ENCODE results near the gene PURB.
A peak's percentile ranks its signal among the peaks of the same experiment; 100 is the strongest.
"Not testable (repeated sequence)": the region's sequence is repeated elsewhere in the genome, so short reads cannot be mapped to it uniquely, and the experiment has no call there.

Gene PURB

DNA sequence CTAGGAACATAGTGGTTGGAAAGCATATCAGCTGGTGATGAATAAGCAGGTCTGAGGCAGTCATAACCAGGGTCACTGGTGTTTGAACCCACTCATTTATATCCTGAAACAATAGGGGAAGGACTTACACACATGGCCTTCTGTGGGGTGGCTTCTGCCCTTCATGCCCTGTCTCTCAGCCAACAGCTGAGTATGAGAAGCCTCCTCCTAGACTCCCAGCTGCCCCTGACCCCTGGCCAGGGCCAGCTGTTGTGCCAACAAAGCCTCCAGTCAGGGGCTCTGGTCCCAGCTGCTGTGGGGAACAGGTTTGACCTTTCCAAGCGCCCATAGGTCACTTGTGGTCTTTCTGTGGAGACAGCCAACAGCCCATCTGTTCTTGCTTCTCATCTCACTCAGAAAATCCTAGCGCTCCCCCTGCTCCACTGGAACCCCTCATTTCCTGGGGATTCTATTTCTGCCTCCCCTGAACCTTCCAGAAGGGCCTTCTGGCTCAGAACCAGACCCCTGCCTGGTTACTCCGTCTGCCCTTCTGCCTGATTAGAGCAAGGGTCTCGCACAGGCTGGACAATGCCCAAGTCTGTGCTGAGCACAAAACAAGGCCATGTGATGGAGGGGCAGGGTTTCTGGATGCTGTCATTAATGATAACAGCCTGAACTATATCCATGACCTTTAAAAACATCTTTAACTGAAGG, 9.7 kb upstream of the PURB start:
- peak in 39 of 42 donors; percentile 32 to 87 (median 62) for DNase-seq
- intact Hi-C loops (cut with DNase I), result no loop called here

DNA sequence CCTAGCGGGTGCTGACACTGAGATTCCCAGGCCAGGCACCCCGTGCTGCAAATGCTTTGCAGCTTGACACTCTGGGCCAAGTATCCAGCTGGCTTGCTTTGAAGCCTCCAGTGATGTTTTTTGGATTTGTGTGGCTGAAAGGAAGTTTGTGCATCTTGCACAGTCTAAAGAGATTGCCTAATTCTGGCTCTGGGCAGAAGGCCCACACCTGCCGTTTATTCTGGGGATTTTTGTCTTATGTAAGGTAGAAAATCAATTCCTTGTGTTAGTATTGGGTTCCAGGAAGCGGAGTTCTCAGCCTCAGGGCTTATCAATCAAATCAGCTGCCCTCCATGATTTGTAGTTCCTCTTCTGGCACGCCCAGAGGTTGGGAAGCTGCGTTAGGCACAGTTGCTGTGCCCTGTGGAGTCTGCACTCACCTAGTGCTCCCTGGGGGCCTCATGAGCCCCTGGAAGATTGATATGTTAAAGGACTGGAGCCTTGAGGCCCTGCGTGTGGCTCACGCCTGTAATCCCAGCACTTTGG, 8.4 kb upstream of the PURB start:
- intact Hi-C loops (cut with DNase I), result no loop called here
- DNase-seq, result no peak

DNA sequence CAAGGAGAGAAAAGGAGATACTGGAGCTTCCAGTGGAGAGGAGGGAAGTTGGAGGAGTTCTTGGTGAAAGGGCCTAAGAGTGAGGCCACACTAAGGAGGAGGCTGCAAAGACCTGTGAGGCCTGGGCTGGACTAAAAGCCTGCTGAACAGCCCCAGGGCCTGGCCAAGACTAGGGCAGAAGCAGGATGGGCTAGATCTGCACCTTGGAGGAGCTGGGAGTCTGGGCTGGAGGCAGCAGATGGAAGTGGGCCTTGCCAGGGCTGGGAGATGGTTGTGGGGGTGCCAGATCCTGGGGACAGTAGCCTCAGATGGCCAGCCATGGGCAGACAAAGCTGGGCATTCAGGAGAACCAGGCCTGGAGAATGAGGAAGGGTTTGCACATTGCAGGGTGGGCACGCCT, 6.5 kb upstream of the PURB start:
- peak in 9 of 42 donors; percentile 13 to 57 (median 33) for DNase-seq
- intact Hi-C loops (cut with DNase I), result no loop called here

DNA sequence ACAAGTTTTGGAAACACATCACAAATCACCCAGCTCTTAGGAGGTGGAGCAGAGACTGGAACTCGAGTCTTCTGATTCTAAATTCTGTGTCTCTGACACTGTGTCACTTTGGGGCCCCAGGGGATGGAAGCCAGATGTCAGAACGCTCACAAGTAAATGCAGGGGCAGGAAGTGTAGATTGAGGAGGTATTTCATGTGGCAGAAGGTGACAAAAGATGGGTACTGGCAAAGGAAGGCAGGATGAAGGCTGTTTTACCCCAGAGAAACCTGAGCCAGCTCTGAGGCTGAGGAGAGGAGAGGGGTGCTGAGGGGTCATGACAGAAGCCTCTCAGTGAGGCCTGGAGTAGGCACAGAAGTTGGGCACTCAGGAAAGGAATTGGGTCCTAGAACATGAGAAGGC, 6.0 kb upstream of the PURB start:
- no peak for DNase-seq
- intact Hi-C loops (cut with DNase I), result no loop called here

DNA sequence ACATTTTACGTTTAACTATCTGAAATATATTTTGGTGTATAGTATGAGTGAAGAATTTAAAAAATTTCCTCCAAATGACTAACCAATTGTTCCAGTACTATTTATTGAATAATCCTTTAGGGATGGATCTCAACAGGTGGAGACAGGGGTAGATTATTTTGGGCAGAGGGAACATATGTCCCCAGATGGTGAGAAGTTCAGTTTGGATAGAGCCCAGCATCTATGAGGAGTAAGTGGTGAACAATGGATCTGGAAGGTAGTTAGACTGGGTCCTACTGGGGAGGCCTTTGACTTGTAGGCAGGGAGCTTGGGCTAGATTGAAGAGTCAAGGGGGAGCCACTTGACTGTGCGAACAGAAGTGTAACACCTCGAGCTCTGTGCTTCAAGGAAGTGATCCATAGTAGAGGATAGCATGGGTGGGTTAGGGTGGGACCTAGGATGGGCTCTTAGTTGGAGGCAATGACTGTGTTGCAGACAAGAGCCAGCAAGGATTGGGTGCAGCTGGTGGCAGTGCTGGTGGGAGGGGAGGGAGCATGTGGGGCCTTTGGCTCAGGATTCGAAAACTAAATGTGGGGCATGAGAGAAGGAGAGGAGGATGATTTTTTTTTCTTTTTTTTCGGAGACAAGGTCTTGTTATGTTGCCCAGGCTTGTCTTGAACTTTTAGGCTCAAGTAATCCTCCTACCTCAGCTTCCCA, 3.9 kb upstream of the PURB start:
- intact Hi-C loops (cut with DNase I), result loop anchor here (10.0 kb wide), 1 partner anchor 96 kb away; no protein-coding TSS in a partner anchor
- DNase-seq, result no peak

DNA sequence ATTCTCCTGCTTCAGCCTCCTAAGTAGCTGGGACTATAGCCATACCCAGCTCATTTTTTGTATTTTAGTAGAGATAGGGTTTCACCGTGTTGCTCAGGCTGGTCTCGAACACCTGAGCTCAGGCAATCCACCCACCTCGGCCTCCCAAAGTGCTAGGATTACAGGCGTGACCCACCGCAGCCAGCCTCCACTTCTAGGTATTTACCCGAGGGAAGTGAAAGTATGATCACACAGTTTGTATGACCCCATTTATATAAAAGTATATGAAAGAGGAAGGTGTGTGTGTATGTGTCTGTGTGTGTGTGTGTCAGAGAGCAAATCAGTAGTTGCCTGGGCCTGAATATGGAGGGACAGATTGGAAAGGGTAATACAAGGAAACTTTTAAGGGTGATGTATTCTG, 2.0 kb upstream of the PURB start:
- DNase-seq, result no peak
- intact Hi-C loops (cut with DNase I), result loop anchor here (10.0 kb wide), 1 partner anchor 98 kb away; no protein-coding TSS in a partner anchor

DNA sequence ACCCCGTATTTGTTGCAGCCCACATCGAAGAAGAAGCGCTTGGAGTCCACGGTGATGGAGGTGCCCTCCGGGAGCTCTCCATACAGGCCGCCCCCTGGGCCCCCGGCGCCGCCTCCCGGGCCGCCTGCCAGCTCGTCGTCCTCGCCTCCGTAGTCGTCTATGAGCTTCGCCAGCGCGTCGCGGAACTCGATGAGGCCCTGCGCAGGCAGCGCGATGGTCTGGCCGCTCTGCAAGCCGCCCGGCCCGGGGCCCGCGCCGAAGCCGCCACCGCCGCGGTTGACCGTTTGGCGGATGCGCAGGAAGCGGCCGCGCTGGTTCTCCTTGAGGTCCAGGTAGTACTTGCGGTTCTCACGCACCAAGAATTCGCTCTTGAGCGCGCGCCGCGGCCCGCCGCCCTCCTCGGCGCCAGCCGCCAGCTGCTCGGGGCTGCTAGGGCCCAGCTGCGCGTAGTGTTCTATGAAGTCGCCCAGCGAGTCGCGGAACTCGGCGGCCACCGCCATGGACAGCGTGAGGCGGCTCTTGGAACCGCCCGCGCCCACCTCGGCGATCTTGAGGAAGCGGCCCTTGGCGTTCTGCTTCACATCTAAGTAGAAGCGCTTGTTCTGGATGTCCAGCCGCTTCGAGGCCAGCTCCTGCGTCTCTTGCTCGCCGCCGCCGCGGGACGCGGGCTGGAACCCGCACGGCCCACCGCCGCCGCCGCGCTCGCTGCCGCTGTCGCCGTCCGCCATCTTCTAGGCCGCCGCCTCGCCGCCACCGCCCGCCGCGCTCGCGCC, 523 bp downstream of the PURB start:
- peak in 41 of 42 donors; percentile 21 to 73 (median 48) for DNase-seq
- intact Hi-C loops (cut with DNase I), result loop anchor here (5.0 to 10.0 kb wide), 2 partner anchors 38 to 100 kb away; partner anchors contain the start of gene H2AZ2

DNA sequence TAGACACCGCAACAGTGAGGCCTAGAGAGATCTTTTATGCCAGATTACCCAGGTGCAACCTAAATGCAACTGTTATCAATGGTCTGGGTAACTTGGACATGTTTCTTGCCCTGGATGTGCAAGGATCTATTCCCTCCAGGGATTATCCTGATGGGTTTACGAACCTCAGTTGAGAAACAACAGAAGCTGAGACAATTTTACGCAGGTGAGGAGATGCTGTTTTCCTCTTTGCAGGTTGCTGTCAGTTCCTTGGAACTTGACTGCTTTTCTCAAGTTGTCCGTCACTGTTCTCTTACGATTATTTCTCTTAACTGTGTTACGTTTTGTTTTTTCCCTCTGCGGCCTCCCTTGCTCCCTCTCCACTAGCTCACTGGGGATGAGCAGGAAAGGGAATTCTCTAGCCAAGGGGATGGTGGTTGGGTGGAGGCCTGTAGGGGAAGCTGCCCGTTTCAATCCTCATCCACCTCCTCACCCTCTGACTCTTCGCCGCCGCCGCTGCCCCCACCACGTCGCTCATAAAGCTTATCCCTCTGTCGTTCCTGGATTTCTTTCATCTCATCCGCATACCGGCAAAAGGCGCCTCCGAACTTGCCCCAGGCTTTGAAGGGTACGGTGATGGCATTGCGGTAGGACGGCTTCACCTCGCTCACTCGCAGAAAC, 1.2 kb downstream of the PURB start:
- intact Hi-C loops (cut with DNase I), result loop anchor here (5.0 to 10.0 kb wide), 2 partner anchors 37 to 101 kb away; partner anchors contain the start of gene H2AZ2
- DNase-seq, result peak in 6 of 42 donors; percentile 3 to 44 (median 13)

DNA sequence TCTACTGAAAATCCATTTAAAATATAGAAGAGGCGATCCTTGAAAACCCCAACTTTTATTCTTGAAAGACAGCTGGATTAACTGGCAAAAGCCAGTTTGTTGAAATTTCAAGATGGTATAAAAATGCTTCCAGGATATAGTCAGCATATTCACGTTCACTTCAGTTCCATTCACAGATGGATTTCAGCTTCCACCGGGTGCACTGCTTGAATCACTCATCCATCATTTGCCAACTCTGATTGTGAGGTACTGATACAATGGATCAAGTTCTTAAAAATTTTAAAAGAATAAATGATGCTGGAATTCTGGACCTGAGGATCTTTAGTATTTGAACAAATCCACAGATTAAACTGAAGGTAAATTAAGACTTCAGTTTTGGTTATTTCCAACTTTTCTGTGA, 2.4 kb downstream of the PURB start:
- intact Hi-C loops (cut with DNase I), result loop anchor here (5.0 to 10.0 kb wide), 2 partner anchors 36 to 102 kb away; partner anchors contain the start of gene H2AZ2

DNA sequence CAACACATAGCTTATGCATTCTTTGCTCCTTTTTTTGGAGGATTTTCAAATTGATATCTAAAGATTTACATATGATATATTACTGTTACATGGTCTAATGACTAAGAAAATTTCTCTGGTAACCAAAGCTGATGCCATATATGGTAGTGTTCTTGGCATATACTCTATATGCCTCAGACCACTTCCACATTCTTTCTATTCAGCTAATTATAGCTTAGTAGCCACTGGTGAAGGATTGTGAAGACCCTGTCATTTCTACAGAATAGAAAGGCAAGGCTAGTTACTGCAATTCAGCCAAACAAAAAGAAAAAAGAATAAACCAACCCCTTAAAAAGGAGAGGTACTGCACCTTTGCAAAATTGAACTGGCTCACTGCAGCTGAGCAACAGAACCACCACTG, 3.7 kb downstream of the PURB start:
- no peak for DNase-seq
- intact Hi-C loops (cut with DNase I), result loop anchor here (5.0 to 10.0 kb wide), 2 partner anchors 34 to 103 kb away; partner anchors contain the start of gene H2AZ2

More for the DNA sequence above, 2.4 kb downstream of the PURB start:
- no peak for DNase-seq

DNA sequence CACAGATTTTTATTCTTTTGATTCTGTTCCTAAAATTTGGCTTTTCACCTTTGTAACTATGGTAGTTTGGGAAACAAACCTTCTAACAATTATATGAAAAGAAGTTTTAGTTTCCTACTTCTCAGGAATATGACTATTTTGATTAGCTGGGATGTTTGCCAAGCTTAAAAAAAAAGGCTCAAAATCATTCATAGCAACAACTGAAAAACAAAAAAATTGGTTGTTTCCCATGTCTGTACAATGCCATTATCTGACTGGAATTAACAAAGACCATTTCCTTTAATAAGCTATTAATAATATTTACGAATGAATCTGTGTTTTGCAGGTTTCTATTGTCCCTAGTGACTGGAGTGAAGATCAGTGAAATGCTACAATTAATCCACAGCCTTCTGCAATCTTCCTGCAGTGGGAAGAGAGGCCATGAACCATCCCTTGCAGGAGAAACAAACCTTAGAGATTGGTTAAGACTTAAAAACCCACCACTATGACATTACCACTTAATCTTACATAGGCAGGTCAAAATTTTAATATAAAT, 4.2 kb downstream of the PURB start:
- no peak for DNase-seq
- intact Hi-C loops (cut with DNase I), result loop anchor here (5.0 to 10.0 kb wide), 2 partner anchors 34 to 104 kb away; partner anchors contain the start of gene H2AZ2

DNA sequence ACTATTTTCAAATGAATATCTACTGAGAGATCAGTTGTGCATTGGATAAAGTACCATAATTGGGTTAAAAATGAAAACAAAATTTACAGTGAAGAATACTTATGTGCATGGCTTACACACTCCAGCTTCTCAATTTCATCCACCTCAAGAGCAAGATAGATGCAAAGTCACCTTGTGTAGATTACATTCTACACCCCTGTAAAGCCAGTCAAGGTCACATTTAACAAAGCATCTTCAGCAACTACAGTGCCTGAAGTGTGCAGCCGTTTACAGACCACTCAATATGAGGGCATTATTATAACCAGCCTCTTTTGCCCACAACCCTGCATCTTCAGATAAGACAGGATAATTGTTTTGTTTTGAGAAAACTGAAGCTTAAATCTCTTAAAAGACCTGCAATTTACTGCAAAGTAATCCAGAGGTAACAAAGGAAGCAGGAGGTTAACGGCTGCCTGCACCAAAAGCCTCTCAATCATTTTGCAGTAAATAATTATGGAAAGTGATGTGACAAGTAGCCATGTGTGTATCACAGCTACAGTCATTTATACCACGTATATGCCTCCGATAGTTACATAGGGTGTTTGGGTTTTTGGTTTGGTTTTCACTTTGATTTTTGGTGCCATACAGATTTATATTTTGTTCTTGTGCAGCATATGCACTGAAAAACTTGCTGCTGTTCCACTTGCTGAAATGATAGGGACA, 4.9 kb downstream of the PURB start:
- intact Hi-C loops (cut with DNase I), result loop anchor here (5.0 to 10.0 kb wide), 2 partner anchors 33 to 104 kb away; partner anchors contain the start of gene H2AZ2
- DNase-seq, result no peak

DNA sequence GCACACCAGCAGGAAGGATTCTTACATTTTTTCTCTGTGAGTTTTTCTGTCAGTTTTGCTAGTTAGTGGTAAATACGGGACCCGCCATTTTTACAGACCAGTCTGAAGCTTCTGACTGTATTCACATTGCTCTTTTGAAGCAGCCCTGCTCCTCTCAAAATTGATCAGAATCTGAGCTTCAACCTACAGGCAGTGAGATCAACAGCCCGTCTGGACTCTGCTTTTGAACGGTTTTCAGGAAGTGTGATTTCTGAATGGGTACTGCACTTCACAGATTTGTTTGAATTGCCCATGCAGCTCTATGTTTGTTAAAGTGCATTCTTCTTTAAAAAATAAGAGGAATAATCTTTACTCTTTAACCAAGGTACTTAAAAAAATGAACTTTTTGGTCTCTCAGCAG, 8.9 kb downstream of the PURB start:
- intact Hi-C loops (cut with DNase I), result no loop called here
- DNase-seq, result no peak

DNA sequence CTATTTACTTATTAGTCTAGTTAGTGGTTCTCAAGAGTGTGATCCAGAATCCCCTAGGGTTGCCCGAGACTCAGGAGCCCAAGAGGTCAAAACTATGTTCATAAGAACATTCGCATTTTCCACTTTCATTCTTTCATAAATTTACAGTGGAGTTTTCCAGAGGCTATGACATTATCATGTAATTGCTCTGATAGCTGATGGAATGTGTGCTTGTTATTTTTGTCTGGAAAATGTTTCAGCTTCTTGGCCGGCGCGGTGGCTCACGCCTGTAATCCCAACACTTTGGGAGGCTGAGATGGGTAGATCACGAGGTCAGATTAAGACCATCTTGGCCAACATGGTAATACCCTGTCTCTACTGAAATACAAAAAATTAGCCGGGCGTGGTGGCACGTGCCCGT, 10.1 kb downstream of the PURB start:
- intact Hi-C loops (cut with DNase I), result no loop called here
- no peak for DNase-seq

DNA sequence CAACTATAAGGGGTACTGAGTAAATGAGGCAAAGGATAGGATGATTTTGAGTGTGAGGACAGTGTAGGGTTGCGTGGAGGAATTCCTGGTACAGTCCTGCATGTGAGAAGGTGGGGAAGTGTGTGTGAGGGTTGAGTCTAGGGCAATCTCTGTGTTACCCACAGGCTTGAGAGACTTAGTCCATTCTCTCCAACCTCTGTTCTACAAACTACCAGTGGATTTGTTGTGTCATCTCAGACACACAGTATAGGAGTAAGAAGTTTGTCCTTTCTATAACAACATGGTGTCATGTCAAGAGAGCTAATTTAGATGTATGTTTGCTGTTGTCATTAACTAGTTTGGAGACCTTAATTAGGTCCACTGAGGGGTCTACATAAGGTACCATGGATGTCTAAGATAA, 12.5 kb downstream of the PURB start:
- intact Hi-C loops (cut with DNase I), result no loop called here
- no peak for DNase-seq

DNA sequence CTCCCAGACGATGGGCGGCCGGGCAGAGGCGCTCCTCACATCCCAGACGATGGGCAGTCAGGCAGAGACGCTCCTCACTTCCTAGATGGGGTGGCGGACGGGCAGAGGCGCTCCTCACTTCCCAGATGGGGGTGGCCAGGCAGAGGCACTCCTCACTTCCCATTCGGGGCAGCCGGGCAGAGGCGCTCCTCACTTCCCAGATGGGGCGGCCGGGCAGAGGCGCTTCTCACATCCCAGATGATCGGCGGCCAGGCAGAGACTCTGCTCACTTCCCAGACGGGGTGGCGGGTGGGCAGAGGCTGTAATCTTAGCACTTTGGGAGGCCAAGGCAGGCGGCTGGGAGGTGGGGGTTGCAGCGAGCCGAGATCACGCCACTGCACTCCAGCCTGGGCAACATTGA, 13.4 kb downstream of the PURB start:
- DNase-seq; intact Hi-C loops (cut with DNase I): not testable (repeated sequence)

DNA sequence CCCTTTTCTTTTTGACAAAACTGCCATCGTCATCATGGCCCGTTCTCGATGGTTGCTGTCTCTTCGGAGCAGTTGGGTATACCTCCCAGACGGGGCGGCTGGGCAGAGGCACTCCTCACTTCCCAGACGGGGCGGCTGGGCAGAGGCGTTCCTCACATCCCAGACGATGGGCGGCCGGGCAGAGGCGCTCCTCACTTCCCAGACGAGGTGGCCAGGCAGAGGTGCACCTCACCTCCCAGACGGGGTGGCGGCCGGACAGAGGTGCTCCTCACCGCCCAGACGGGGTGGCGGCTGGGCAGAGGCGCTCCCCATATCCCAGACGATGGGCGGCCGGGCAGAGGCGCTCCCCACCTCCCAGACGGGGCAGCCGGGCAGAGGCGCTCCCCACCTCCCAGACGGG, 14.6 kb downstream of the PURB start:
- intact Hi-C loops (cut with DNase I); DNase-seq: not testable (repeated sequence)

DNA sequence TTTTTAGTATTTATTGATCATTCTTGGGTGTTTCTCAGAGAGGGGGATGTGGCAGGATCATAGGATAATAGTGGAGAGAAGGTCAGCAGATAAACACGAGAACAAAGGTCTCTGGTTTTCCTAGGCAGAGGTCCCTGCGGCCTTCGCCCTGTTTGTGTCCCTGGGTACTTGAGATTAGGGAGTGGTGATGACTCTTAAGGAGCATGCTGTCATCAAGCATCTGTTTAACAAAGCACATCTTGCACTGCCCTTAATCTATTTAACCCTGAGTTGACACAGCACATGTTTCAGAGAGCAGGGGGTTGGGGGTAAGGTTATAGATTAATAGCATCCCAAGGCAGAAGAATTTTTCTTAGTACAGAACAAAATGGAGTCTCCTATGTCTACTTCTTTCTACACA, 15.0 kb downstream of the PURB start:
- DNase-seq; intact Hi-C loops (cut with DNase I): not testable (repeated sequence)
